Transverse colon (tissue), 4 donors: ENCODE measurements around the gene ZNF768. TPM values are rescaled to one million over a fixed set of nuclear protein-coding genes. Genes with fewer than 3 reads are reported as not detected.
A peak's percentile ranks its signal among the peaks of the same experiment; 100 is the strongest.

Experiments used
- DNase-seq: peaks from one replicate; pipeline ENCODE4 v3.0.0-alpha.2; 2019
- H3K27ac ChIP-seq, 4 donors: fragments of 200-600 bp; sonication (generic); 2 replicates each; pipeline ENCODE4 v1.5.1; 2016 to 2018; ENCODE audit warnings: inconsistent platforms in 4 of 4
- H3K27me3 ChIP-seq: fragments of 200-600 bp; sonication (generic); 2 replicates; pipeline ENCODE4 v1.5.1; 2017; ENCODE audit warnings: inconsistent platforms
- H3K36me3 ChIP-seq, 4 donors: fragments of 200-600 bp; sonication (generic); 2 replicates each; pipeline ENCODE4 v1.5.1; 2017 to 2019; ENCODE audit warnings: inconsistent platforms in 4 of 4
- H3K4me1 ChIP-seq, 4 donors: fragments of 200-600 bp; sonication (generic); 2 replicates each; pipeline ENCODE4 v1.5.1; 2017 to 2020; ENCODE audit warnings: inconsistent platforms in 4 of 4
- H3K4me3 ChIP-seq, 4 donors: fragments of 200-600 bp; sonication (generic); 1 replicate in 1 of 4; 2 replicates in 3 of 4; pipeline versions ENCODE4 v1.5.1 to v1.6.1; 2017 to 2019; ENCODE audit warnings: inconsistent platforms in 4 of 4
- H3K9me3 ChIP-seq, 2 donors: fragments of 200-600 bp; sonication (generic); 2 replicates each; pipeline ENCODE4 v1.5.1; 2017 to 2019; ENCODE audit warnings: inconsistent platforms in 2 of 2
- CTCF ChIP-seq, 5 experiments: fragments of 200-600 bp in 3 of 5; fragments of 450-650 bp in 2 of 5; sonication (generic) in 3 of 5; IDR thresholded peaks; 1 replicate in 2 of 5; 2 replicates in 3 of 5; pipeline ENCODE4 v1.5.1; 2016 to 2017; ENCODE audit warnings: antibody characterized with exemption in 5 of 5, inconsistent platforms in 3 of 5, mild to moderate bottlenecking in 2 of 5, moderate library complexity in 1 of 5
- EP300 ChIP-seq: sonication (generic); formaldehyde crosslinking; IDR thresholded peaks from one replicate; pipeline ENCODE4 v1.6.1; 2017; ENCODE audit warnings: antibody characterized with exemption, low read depth
- POLR2A ChIP-seq: fragments of 450-650 bp; IDR thresholded peaks from one replicate; pipeline ENCODE4 v1.6.1; 2016; ENCODE audit warnings: antibody characterized with exemption, mild to moderate bottlenecking, moderate library complexity
- POLR2AphosphoS5 ChIP-seq, 3 donors: sonication (generic); formaldehyde crosslinking; IDR thresholded peaks; one replicate each; pipeline ENCODE4 v1.6.1; 2016; ENCODE audit warnings: antibody characterized with exemption in 3 of 3
- WGBS, 2 donors: methylation state at CpG; one replicate each; pipeline ENCODE4 v1.1.5; 2018; ENCODE audit warnings: low coverage in 1 of 2; 5-methylcytosine and 5-hydroxymethylcytosine counted together
- in situ Hi-C, 4 donors: fragments of 200-750 bp; cut with MboI; loops; one replicate each; pipeline versions ENCODE4 v1.15.0 to v1.15.1; 2017; ENCODE audit warnings: low sequenced_read_pairs in 3 of 4, low pct_ligation_motif_present in 1 of 4, low pct_unique_long_range_greater_than_20kb in 1 of 4
- intact Hi-C: fragments of 100-400 bp; cut with DNase I; formaldehyde crosslinking; loops from one replicate; pipeline ENCODE4 v1.15.1; 2023; ENCODE audit warnings: low total_unique reads
- total RNA-seq, 4 donors: library from RNA; depleted of rRNA; stranded (reverse); fragments of >200 nt; gene quantifications; one replicate each; pipeline ENCODE4 v1.1.0, GENCODE V29; 2016

Gene ZNF768
- total RNA-seq, 4 donors from 2014 or later, result 54.7 to 116 (median 74.9) TPM

- 83 to 100% methylated on average over 4 to 21 of the region's 21 CpGs for WGBS, 2 donors
- H3K9me3 ChIP-seq, result no peaks in the 10 kb centered on the region
- intact Hi-C loops (loop anchor here (1.0 kb wide), 1 partner anchor 25 kb away; the partner anchor contains the start of gene ZNF747), in situ Hi-C loops (loop anchor here in 1 of 4 donors (25.0 kb wide), 1 partner anchor 122 kb away; the partner anchor contains the start of genes DCTPP1 and SEPHS2)
- H3K27me3 ChIP-seq, result no peaks in the 10 kb centered on the region
- H3K4me3 ChIP-seq, result peak overlapping the region in 2 of 4 donors; percentile 68 to 94
- DNase-seq, result no peak
- TF ChIP-seq EP300, result no peak
- peak overlapping the region; percentile 91 to 99 (median 96) for H3K27ac ChIP-seq
- H3K4me1 ChIP-seq, result peaks cover 24 to 48% (median 41%) of the 10 kb centered on the region in 4 donors
- H3K36me3 ChIP-seq, result peaks cover 0 to 13% (median 3%) of the 10 kb centered on the region in 4 donors
These were observed 32.5 kb upstream of the ZNF768 start for GRCh38 chr16:30558789-30559377.

- H3K27me3 ChIP-seq, result no peaks in the 10 kb centered on the region
- DNase-seq, result peak; percentile 99
- H3K4me3 ChIP-seq, result peak within 1 kb of the TSS; percentile 59 to 94 (median 73)
- peaks cover 0 to 13% (median 3%) of the 10 kb centered on the region in 4 donors for H3K36me3 ChIP-seq
- in situ Hi-C loops, result loop anchor here in 1 of 4 donors (25.0 kb wide), 1 partner anchor 121 kb away; the partner anchor contains the start of genes DCTPP1 and SEPHS2
- TF ChIP-seq EP300, result no peak
- TF ChIP-seq POLR2AphosphoS5 (IDR thresholded peaks at IDR 0.05), result peak; percentile 17 to 74 (median 73)
- peak; percentile 67 for TF ChIP-seq POLR2A
- TF ChIP-seq CTCF (IDR thresholded peaks at IDR 0.05), result peak in 1 of 5 experiments; percentile 6
- intact Hi-C loops, result loop anchor here (1.0 kb wide), 1 partner anchor 24 kb away; the partner anchor contains the start of gene ZNF747
- peak within 1 kb of the TSS; percentile 91 to 99 (median 96) for H3K27ac ChIP-seq
- 0% methylated on average over 70 of the region's 74 CpGs; no CpG with 5 or more reads in 1 of the 2 donors for WGBS, 2 donors
- peaks cover 24 to 53% (median 43%) of the 10 kb centered on the region in 4 donors for H3K4me1 ChIP-seq
- no peaks in the 10 kb centered on the region for H3K9me3 ChIP-seq
These were observed 31.8 kb upstream of the ZNF768 start, which contains the start of gene ZNF764 for GRCh38 chr16:30557957-30558788. TSS of gene ZNF764 (minus strand) at chr16:30558374. CDS start at chr16:30558182, 192 bp downstream.

DNA sequence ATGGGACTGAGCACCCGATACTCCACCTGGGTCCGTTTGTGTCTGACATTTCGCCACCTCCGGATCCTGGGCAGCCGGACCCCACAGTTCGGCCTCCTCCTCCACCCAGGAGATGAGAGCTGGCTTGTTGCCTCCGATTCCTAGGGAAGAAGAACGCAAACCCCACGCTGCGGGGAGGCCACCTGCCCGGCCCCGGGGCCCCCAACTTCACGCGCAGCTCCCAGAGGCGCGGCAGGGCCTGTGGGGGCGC lies 31.3 kb upstream of the ZNF768 start:
- in situ Hi-C loops, result loop anchor here in 1 of 4 donors (25.0 kb wide), 1 partner anchor 120 kb away; the partner anchor contains the start of genes DCTPP1 and SEPHS2
- 1% methylated on average over 12 of the region's 17 CpGs; no CpG with 5 or more reads in 1 of the 2 donors for WGBS, 2 donors
- no peak for DNase-seq
- peaks cover 24 to 53% (median 46%) of the 10 kb centered on the region in 4 donors for H3K4me1 ChIP-seq
- no peaks in the 10 kb centered on the region for H3K9me3 ChIP-seq
- peaks cover 0 to 13% (median 3%) of the 10 kb centered on the region in 4 donors for H3K36me3 ChIP-seq
- no peak for TF ChIP-seq EP300
- TF ChIP-seq CTCF (IDR thresholded peaks at IDR 0.05), result peak in 2 of 5 experiments; percentile 12 to 18
- intact Hi-C loops, result no loop called here
- no peaks in the 10 kb centered on the region for H3K27me3 ChIP-seq
- peak overlapping the region; percentile 91 to 99 (median 96) for H3K27ac ChIP-seq
- peak overlapping the region; percentile 59 to 94 (median 73) for H3K4me3 ChIP-seq

- Histone ChIP-seq H3K27me3 (no peaks in the 10 kb centered on the region), H3K4me3 (peak overlapping the region in 2 of 4 donors; percentile 68 to 94), H3K36me3 (peaks cover 0 to 13% (median 3%) of the 10 kb centered on the region in 4 donors), H3K4me1 (peaks cover 24 to 45% (median 37%) of the 10 kb centered on the region in 4 donors), H3K9me3 (no peaks in the 10 kb centered on the region), H3K27ac (peak overlapping the region; percentile 91 to 99 (median 96))
- 49% methylated on average over 10 of the region's 10 CpGs; no CpG with 5 or more reads in 1 of the 2 donors for WGBS, 2 donors
- DNase-seq, result no peak
- intact Hi-C loops (no loop called here), in situ Hi-C loops (loop anchor here in 1 of 4 donors (25.0 kb wide), 1 partner anchor 119 kb away; the partner anchor contains the start of genes DCTPP1 and SEPHS2)
- TF ChIP-seq EP300 (no peak), CTCF (IDR thresholded peaks at IDR 0.05) (no peak), POLR2A (no peak), POLR2AphosphoS5 (IDR thresholded peaks at IDR 0.05) (no peak)
These were observed 29.7 kb upstream of the ZNF768 start for GRCh38 chr16:30556125-30556473.
